Activated T-helper 2 cell treated with anti-CD3 and anti-CD28 coated beads, Interferon-gamma antibody, Interleukin-2, Interleukin-4, amounts not matched to agents 10 μg/mL and 5 μg/mL and 100 μg/mL, durations not matched to agents 14 hours and 24 hours and 36 hours (primary cell): Measurements from ENCODE around the gene GSTM4. TPM values are rescaled to one million over a fixed set of nuclear protein-coding genes. Genes with fewer than 3 reads are reported as not detected.

Experiments
- DNase-seq: peaks from one replicate; pipeline ENCODE4 v3.0.0; 2021; ENCODE audit warnings: low spot score
- H3K27ac Mint-ChIP-seq: one replicate; pipeline ENCODE4 v1.8.0; 2021; ENCODE audit warnings: mixed read lengths
- H3K27me3 Mint-ChIP-seq: one replicate; pipeline ENCODE4 v1.8.0; 2021; ENCODE audit warnings: low read depth, mixed read lengths
- H3K36me3 Mint-ChIP-seq: one replicate; pipeline ENCODE4 v1.8.0; 2021; ENCODE audit warnings: low read depth, mixed read lengths
- H3K4me1 Mint-ChIP-seq: one replicate; pipeline ENCODE4 v1.8.0; 2021; ENCODE audit warnings: low read depth, mixed read lengths
- H3K4me3 Mint-ChIP-seq: one replicate; pipeline ENCODE4 v1.8.0; 2021; ENCODE audit warnings: low read depth, mild to moderate bottlenecking, moderate library complexity, mixed read lengths
- H3K9me3 Mint-ChIP-seq: one replicate; pipeline ENCODE4 v1.8.0; 2021; ENCODE audit warnings: mixed read lengths
- intact Hi-C: fragments of 100-400 bp; cut with micrococcal nuclease; formaldehyde crosslinking; loops from one replicate; pipeline ENCODE4 v1.15.1; 2023
- total RNA-seq: library from RNA; stranded (reverse); gene quantifications from 2 replicates; pipeline ENCODE4 v1.2.3, GENCODE V29; 2022

GSTM4 gene
- total RNA-seq: 13.6 and 13.9 TPM in 2 replicates

GRCh38 chr1:109655615-109656519 lies at the start of gene GSTM4:
TSS of gene GSTM4 (plus strand) at chr1:109656099. CDS start at chr1:109656390, 291 bp downstream.
- Mint-ChIP-seq H3K27ac (peak within 1 kb of the TSS; percentile 86), H3K27me3 (peaks cover 21% of the 10 kb centered on the region), H3K36me3 (no peaks in the 10 kb centered on the region), H3K9me3 (no peaks in the 10 kb centered on the region), H3K4me3 (peak within 1 kb of the TSS; percentile 92), H3K4me1 (peaks cover 10% of the 10 kb centered on the region)
- intact Hi-C loops: loop anchor here (2.0 kb wide), 1 partner anchor 15 kb away; no protein-coding TSS in a partner anchor
- peak; percentile 62 for DNase-seq

GRCh38 chr1:109609881-109610280 lies 46.0 kb upstream of the GSTM4 start:
- Mint-ChIP-seq H3K27me3 (peaks cover 15% of the 10 kb centered on the region), H3K27ac (no peak overlapping the region), H3K4me1 (no peaks in the 10 kb centered on the region), H3K9me3 (no peaks in the 10 kb centered on the region), H3K4me3 (no peak overlapping the region), H3K36me3 (no peaks in the 10 kb centered on the region)
- no peak for DNase-seq
- intact Hi-C loops: no loop called here

- intact Hi-C loops: no loop called here
- Mint-ChIP-seq H3K27me3 (peaks cover 15% of the 10 kb centered on the region), H3K27ac (no peak overlapping the region), H3K4me3 (no peak overlapping the region), H3K4me1 (no peaks in the 10 kb centered on the region), H3K36me3 (no peaks in the 10 kb centered on the region), H3K9me3 (no peaks in the 10 kb centered on the region)
- DNase-seq: no peak
These were observed 45.1 kb upstream of the GSTM4 start for GRCh38 chr1:109610609-109611307.

- no peak for DNase-seq
- intact Hi-C loops: no loop called here
- no peaks in the 10 kb centered on the region for H3K36me3 Mint-ChIP-seq
- peaks cover 7% of the 10 kb centered on the region for H3K4me1 Mint-ChIP-seq
- H3K27me3 Mint-ChIP-seq: peaks cover 15% of the 10 kb centered on the region
- H3K27ac Mint-ChIP-seq: no peak overlapping the region
- H3K9me3 Mint-ChIP-seq: no peaks in the 10 kb centered on the region
- no peak overlapping the region for H3K4me3 Mint-ChIP-seq
These were observed 44.5 kb upstream of the GSTM4 start for GRCh38 chr1:109611308-109611990.

- Mint-ChIP-seq H3K4me1 (peaks cover 24% of the 10 kb centered on the region), H3K36me3 (no peaks in the 10 kb centered on the region), H3K4me3 (no peak overlapping the region), H3K9me3 (no peaks in the 10 kb centered on the region), H3K27ac (no peak overlapping the region), H3K27me3 (peaks cover 15% of the 10 kb centered on the region)
- intact Hi-C loops: no loop called here
- DNase-seq: no peak
These were observed 42.3 kb upstream of the GSTM4 start for GRCh38 chr1:109613361-109614147.

GRCh38 chr1:109615879-109616278 lies 40.0 kb upstream of the GSTM4 start:
- intact Hi-C loops: loop anchor here (5.0 kb wide), 2 partner anchors 134 to 189 kb away; partner anchors contain the start of genes ATXN7L2 and PSMA5
- no peaks in the 10 kb centered on the region for H3K36me3 Mint-ChIP-seq
- H3K27ac Mint-ChIP-seq: peak overlapping the region; percentile 10
- H3K4me1 Mint-ChIP-seq: peaks cover 34% of the 10 kb centered on the region
- H3K4me3 Mint-ChIP-seq: no peak overlapping the region
- peaks cover 11% of the 10 kb centered on the region for H3K27me3 Mint-ChIP-seq
- H3K9me3 Mint-ChIP-seq: no peaks in the 10 kb centered on the region
- DNase-seq: no peak

- H3K4me1 Mint-ChIP-seq: peaks cover 35% of the 10 kb centered on the region
- DNase-seq: no peak
- no peak overlapping the region for H3K4me3 Mint-ChIP-seq
- H3K9me3 Mint-ChIP-seq: no peaks in the 10 kb centered on the region
- peaks cover 11% of the 10 kb centered on the region for H3K27me3 Mint-ChIP-seq
- H3K27ac Mint-ChIP-seq: peak overlapping the region; percentile 3
- H3K36me3 Mint-ChIP-seq: no peaks in the 10 kb centered on the region
- intact Hi-C loops: loop anchor here (5.0 kb wide), 2 partner anchors 134 to 189 kb away; partner anchors contain the start of genes ATXN7L2 and PSMA5
These were observed 39.5 kb upstream of the GSTM4 start for GRCh38 chr1:109616391-109616790.

- H3K4me3 Mint-ChIP-seq: no peak overlapping the region
- peaks cover 11% of the 10 kb centered on the region for H3K27me3 Mint-ChIP-seq
- no peaks in the 10 kb centered on the region for H3K9me3 Mint-ChIP-seq
- peaks cover 45% of the 10 kb centered on the region for H3K4me1 Mint-ChIP-seq
- H3K27ac Mint-ChIP-seq: peak overlapping the region; percentile 67
- DNase-seq: no peak
- intact Hi-C loops: loop anchor here (5.0 kb wide), 2 partner anchors 135 to 190 kb away; partner anchors contain the start of genes ATXN7L2 and PSMA5
- no peaks in the 10 kb centered on the region for H3K36me3 Mint-ChIP-seq
These were observed 38.6 kb upstream of the GSTM4 start for GRCh38 chr1:109617291-109617801.

- H3K36me3 Mint-ChIP-seq: no peaks in the 10 kb centered on the region
- no peak for DNase-seq
- H3K27me3 Mint-ChIP-seq: no peaks in the 10 kb centered on the region
- H3K4me1 Mint-ChIP-seq: peaks cover 60% of the 10 kb centered on the region
- peak overlapping the region; percentile 96 for H3K27ac Mint-ChIP-seq
- intact Hi-C loops: loop anchor here (5.0 kb wide), 2 partner anchors 137 to 192 kb away; partner anchors contain the start of genes ATXN7L2 and PSMA5
- H3K9me3 Mint-ChIP-seq: no peaks in the 10 kb centered on the region
- peak overlapping the region; percentile 93 for H3K4me3 Mint-ChIP-seq
These were observed 37.0 kb upstream of the GSTM4 start for GRCh38 chr1:109618661-109619575.

- Mint-ChIP-seq H3K27me3 (no peaks in the 10 kb centered on the region), H3K27ac (peak within 1 kb of the TSS; percentile 96), H3K9me3 (no peaks in the 10 kb centered on the region), H3K4me1 (peaks cover 64% of the 10 kb centered on the region), H3K4me3 (peak within 1 kb of the TSS; percentile 93), H3K36me3 (no peaks in the 10 kb centered on the region)
- peak; percentile 70 for DNase-seq
- intact Hi-C loops: loop anchor here (1.0 to 5.0 kb wide), 4 partner anchors 71 to 415 kb away; partner anchors contain the start of genes ATXN7L2, GNAI3, PSMA5 and STRIP1
These were observed 36.1 kb upstream of the GSTM4 start, which contains the start of the genes AMPD2 and GNAT2 for GRCh38 chr1:109619576-109620400. TSS of gene AMPD2 (plus strand) at chr1:109619837. CDS start at chr1:109621176, 1,339 bp downstream. TSS of gene GNAT2 (minus strand) at chr1:109619616. CDS start at chr1:109612870, 6,746 bp downstream.
